ENCODE data around the gene AFAP1.
A peak's percentile ranks its signal among the peaks of the same experiment; 100 is the strongest.

AFAP1 gene

DNA sequence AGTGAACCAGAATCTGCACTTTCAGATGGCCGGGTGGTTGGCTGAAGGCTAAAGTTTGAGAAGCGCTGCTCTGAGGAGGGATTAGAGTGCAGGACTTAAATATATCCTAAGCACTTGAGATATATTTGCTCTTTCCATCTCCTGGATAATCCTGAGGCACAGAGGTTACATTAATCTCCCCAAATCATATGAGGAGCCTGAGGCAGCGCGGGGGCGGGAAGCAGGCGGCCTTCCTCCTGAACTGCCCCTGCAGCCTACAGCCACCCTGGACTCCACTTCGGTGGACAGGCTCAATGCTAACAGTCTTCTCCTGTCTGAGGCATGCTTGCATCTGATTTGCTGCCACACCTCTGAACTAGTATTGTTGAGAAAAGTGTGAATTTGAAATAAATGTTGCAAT, 72.5 kb downstream of the AFAP1 start:
- TF ChIP-seq, protein P1, sequence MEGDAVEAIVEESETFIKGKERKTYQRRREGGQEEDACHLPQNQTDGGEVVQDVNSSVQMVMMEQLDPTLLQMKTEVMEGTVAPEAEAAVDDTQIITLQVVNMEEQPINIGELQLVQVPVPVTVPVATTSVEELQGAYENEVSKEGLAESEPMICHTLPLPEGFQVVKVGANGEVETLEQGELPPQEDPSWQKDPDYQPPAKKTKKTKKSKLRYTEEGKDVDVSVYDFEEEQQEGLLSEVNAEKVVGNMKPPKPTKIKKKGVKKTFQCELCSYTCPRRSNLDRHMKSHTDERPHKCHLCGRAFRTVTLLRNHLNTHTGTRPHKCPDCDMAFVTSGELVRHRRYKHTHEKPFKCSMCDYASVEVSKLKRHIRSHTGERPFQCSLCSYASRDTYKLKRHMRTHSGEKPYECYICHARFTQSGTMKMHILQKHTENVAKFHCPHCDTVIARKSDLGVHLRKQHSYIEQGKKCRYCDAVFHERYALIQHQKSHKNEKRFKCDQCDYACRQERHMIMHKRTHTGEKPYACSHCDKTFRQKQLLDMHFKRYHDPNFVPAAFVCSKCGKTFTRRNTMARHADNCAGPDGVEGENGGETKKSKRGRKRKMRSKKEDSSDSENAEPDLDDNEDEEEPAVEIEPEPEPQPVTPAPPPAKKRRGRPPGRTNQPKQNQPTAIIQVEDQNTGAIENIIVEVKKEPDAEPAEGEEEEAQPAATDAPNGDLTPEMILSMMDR (IDR thresholded peaks at IDR 0.05; ENCODE audit: low read depth, low read length, missing control alignments), result no peak
- peaks cover 58% of the 10 kb centered on the region for H3K36me3 ChIP-seq (replicated peaks)
- DNase-seq, result no peak
- H3K4me3 ChIP-seq (ENCODE audit: low read depth, low read length), result no peak overlapping the region
- in situ Hi-C loops (cut with HindIII; ENCODE audit: low pct_ligation_motif_present, low sequenced_read_pairs), result no loop called here
- H3K27me3 ChIP-seq (replicated peaks), result no peaks in the 10 kb centered on the region
- H3K27ac ChIP-seq, result peak overlapping the region; percentile 60

DNA sequence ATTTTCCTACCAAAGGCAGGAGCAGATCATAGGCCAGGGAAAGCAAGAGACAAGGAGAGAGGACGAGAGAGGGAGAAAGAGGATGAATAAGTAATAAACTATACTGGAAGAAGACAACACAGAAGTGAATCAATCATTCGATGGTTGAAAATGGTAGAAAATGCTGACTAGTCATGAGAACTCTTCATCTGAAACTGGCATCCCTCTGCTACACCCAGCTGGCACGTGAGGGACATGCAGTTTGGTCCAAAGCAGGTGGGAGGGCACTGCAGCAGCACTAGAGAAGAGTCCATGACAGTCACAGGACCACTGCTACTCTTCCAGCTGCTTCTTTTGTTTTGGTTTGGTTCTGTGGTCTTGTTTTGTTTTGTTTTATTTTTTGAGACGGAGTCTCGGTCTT, 74.1 kb downstream of the AFAP1 start:
- Histone ChIP-seq H3K27me3 (replicated peaks) (no peaks in the 10 kb centered on the region), H3K4me3 (ENCODE audit: low read depth, low read length) (no peak overlapping the region), H3K36me3 (replicated peaks) (peaks cover 52% of the 10 kb centered on the region), H3K27ac (no peak overlapping the region)
- TF ChIP-seq, protein P1 (IDR thresholded peaks at IDR 0.05; ENCODE audit: low read depth, low read length, missing control alignments), result no peak
- in situ Hi-C loops (cut with HindIII; ENCODE audit: low pct_ligation_motif_present, low sequenced_read_pairs), result no loop called here
- no peak for DNase-seq

DNA sequence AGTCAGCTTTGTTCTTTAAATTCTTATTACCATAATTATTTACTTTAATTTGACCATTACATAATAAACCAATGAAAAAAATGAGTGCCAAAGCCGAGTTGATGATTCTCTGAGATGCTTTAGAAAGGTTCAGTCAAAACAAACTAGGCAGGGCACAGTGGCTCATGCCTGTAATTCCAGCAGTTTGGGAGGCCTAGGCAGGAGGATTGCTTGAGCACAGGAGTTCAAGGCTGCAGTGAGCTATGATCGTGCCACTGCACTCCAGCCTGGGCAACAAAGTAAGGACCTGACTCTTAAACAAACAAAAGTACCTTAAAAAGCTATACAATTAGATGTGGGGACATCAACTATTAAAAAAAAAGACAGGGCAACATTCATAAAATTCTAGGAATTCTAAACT, 75.0 kb downstream of the AFAP1 start:
- no peak overlapping the region for H3K4me3 ChIP-seq (ENCODE audit: low read depth, low read length)
- in situ Hi-C loops (cut with HindIII; ENCODE audit: low pct_ligation_motif_present, low sequenced_read_pairs), result no loop called here
- H3K27ac ChIP-seq, result no peak overlapping the region
- TF ChIP-seq, protein P1 (IDR thresholded peaks at IDR 0.05; ENCODE audit: low read depth, low read length, missing control alignments), result no peak
- H3K27me3 ChIP-seq (replicated peaks), result no peaks in the 10 kb centered on the region
- H3K36me3 ChIP-seq (replicated peaks), result peaks cover 51% of the 10 kb centered on the region
- no peak for DNase-seq

DNA sequence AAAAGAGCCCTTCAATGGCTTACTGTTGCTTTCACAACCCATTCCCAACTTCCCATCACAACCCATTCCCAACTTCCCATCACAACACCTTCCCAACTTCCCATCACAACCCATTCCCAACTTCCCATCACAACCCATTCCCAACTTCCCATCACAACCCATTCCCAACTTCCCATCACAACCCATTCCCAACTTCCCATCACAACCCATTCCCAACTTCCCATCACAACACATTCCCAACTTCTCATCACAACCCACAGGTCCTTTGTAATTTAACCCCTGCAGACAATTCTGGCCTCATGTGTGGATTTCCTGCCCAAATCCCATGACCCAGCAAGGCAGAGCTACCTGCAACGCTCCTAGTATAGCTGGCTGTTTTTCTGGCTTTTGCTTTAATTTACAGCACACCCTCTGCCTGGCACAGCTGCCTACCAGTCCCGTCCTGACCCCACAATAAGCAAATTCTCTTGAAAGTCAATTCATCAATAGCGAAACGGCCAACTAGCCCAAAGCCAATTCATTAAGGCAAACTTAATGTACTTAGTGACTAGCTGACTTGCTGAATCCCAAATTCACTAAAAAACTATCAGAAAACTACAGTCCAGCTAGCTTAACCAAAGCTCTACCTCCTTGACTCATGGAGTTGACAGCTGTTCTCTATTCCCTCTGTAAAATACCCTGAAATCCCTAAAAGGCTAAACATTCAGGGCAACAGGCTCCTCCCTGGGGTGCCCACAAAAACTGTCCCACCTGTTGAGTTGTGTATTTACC, 75.6 kb downstream of the AFAP1 start:
- Histone ChIP-seq H3K27ac (no peak overlapping the region), H3K36me3 (replicated peaks) (peaks cover 45% of the 10 kb centered on the region), H3K27me3 (replicated peaks) (no peaks in the 10 kb centered on the region), H3K4me3 (ENCODE audit: low read depth, low read length) (no peak overlapping the region)
- DNase-seq, result no peak
- in situ Hi-C loops (cut with HindIII; ENCODE audit: low pct_ligation_motif_present, low sequenced_read_pairs), result no loop called here
- TF ChIP-seq, protein P1 (IDR thresholded peaks at IDR 0.05; ENCODE audit: low read depth, low read length, missing control alignments), result no peak

DNA sequence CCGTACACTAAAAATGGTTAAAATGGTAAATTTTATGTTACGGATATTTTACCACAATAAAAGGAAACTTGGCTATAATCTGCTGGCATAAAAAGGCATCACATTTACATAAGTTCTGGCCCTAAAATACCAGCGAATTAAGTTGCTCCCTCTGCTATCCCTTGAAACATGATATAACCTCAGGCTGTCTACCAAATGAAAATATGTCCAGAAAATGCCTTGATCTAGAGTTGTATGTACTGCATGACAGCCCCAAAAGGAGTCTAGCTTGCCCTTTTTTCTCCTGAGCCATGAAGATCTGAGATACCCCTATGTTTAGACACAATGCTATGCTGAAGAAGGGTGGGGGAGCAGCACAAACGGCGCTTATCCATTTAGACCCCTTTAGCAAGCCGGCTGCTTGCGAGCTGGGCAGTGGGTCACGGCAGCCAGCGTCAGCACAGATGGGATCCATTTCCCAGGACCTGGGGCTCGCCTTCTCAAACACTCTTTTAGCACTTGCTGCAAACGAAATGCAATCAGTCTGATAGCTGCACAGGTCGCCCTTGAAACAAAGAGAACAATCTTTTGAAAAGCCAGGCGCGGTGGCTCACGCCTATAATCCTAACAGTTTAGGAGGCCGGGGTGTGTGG, 77.0 kb downstream of the AFAP1 start:
- Histone ChIP-seq H3K4me3 (ENCODE audit: low read depth, low read length) (no peak overlapping the region), H3K27me3 (replicated peaks) (no peaks in the 10 kb centered on the region), H3K36me3 (replicated peaks) (peaks cover 37% of the 10 kb centered on the region), H3K27ac (no peak overlapping the region)
- in situ Hi-C loops (cut with HindIII; ENCODE audit: low pct_ligation_motif_present, low sequenced_read_pairs), result no loop called here
- TF ChIP-seq, protein P1 (IDR thresholded peaks at IDR 0.05; ENCODE audit: low read depth, low read length, missing control alignments), result no peak
- no peak for DNase-seq

Measured in brain microvascular endothelial cell (primary cell).